Brain microvascular endothelial cell (primary cell): ENCODE data around the gene UFL1.

Experiments
- DNase-seq: peaks from one replicate; pipeline ENCODE4 v3.0.0-alpha.2; 2020
- H3K27ac ChIP-seq: fragments of 250-450 bp; sonication (Bioruptor Pico); 2 replicates; pipeline ENCODE4 v1.5.1; 2020; ENCODE audit warnings: mild to moderate bottlenecking, moderate library complexity
- H3K27me3 ChIP-seq: fragments of 250-450 bp; sonication (Bioruptor Pico); replicated peaks from 2 replicates; pipeline ENCODE4 v1.5.1; 2020; ENCODE audit warnings: mild to moderate bottlenecking
- H3K36me3 ChIP-seq: fragments of 250-450 bp; sonication (Bioruptor Pico); replicated peaks from 2 replicates; pipeline ENCODE4 v1.5.1; 2020; ENCODE audit warnings: mild to moderate bottlenecking
- H3K4me3 ChIP-seq: 2 replicates; pipeline ENCODE4 v1.5.1; 2011; ENCODE audit warnings: low read depth, mild to moderate bottlenecking, control low read depth, low read length, moderate library complexity
- CTCF ChIP-seq: IDR thresholded peaks from 2 replicates; pipeline ENCODE4 v1.5.1; 2011; ENCODE audit warnings: low read depth, mild to moderate bottlenecking, moderate library complexity, low read length, control low read depth, inconsistent platforms; ENCODE audit errors: missing control alignments
- in situ Hi-C: cut with HindIII; loops from 2 replicates; pipeline ENCODE4 v1.10.0; 2017; ENCODE audit warnings: low sequenced_read_pairs, low pct_ligation_motif_present

The UFL1 gene

GRCh38 chr6:96576221-96576620 lies 54.6 kb downstream of the UFL1 start:
- no peaks in the 10 kb centered on the region for H3K36me3 ChIP-seq
- no peak for TF ChIP-seq CTCF
- H3K4me3 ChIP-seq = no peak overlapping the region
- in situ Hi-C loops = no loop called here
- no peaks in the 10 kb centered on the region for H3K27me3 ChIP-seq
- DNase-seq = no peak
- no peak overlapping the region for H3K27ac ChIP-seq

DNA sequence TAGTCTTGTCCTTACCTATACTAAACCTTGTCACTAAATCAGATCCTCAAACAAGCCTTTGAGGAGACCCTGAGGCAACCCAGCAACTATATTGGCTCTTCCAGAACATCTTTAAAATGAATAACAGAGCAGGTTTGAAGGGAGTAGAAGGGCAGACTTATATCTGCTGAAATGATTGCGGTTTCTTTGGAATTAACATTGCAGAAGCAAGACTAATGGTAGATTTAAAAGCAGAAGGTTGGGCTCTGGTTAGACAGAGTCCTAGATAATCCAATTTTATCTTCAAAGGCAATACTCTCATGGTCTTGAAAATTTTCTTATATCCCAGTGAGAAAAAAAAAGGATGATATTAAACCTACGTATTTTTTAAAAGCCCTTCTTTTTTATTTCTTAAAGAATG lies 60.4 kb downstream of the UFL1 start:
- no peaks in the 10 kb centered on the region for H3K27me3 ChIP-seq
- no peak for TF ChIP-seq CTCF
- in situ Hi-C loops = no loop called here

DNA sequence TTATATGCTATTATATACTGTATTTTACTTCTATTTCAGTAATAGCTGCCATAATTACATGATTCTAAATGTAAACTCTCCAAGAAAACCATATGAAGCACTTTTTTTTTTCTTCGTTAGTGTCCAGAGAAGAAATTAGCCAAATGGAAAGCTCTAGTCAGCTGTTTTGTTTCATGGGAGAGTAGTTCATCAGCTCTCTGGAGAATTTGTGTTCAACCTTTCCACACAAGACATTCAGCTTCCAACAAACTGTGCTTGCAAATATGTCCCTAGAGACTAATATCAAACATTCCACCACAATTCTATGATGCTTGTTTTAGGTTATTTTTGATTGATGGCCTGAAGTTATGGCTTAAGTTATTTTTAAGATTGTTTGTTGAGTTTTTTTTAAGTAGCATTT lies 60.8 kb downstream of the UFL1 start:
- DNase-seq = no peak
- in situ Hi-C loops = no loop called here
- Histone ChIP-seq H3K36me3 (no peaks in the 10 kb centered on the region), H3K27me3 (no peaks in the 10 kb centered on the region), H3K4me3 (no peak overlapping the region), H3K27ac (no peak overlapping the region)
- no peak for TF ChIP-seq CTCF

More for the DNA sequence above, 60.4 kb downstream of the UFL1 start:
- H3K27ac ChIP-seq = no peak overlapping the region
- no peak overlapping the region for H3K4me3 ChIP-seq
- no peak for DNase-seq
- H3K36me3 ChIP-seq = no peaks in the 10 kb centered on the region

DNA sequence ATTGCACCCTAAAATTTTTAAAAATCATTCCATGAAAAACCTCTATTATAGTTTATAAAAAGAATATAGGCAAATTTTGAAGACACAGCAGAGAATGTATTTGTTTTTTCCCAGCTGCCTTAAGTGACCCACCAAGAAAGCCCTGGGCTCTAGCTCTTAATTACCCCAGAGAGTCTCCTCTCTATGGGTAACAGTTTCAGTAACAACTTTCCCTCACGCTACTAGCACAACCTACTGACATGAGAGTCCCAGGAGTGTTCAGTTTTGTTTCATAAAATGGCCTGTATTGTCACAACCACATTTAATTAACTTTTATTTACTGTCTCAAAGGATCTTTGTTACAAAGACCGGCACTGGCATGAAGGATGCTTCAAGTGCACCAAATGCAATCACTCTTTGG lies 82.8 kb downstream of the UFL1 start:
- H3K27me3 ChIP-seq = no peaks in the 10 kb centered on the region
- H3K36me3 ChIP-seq = no peaks in the 10 kb centered on the region
- no peak overlapping the region for H3K27ac ChIP-seq
- in situ Hi-C loops = no loop called here
- no peak for DNase-seq
- no peak overlapping the region for H3K4me3 ChIP-seq
- TF ChIP-seq CTCF = no peak
